ENCODE data around the gene PRDM10.

DNA sequence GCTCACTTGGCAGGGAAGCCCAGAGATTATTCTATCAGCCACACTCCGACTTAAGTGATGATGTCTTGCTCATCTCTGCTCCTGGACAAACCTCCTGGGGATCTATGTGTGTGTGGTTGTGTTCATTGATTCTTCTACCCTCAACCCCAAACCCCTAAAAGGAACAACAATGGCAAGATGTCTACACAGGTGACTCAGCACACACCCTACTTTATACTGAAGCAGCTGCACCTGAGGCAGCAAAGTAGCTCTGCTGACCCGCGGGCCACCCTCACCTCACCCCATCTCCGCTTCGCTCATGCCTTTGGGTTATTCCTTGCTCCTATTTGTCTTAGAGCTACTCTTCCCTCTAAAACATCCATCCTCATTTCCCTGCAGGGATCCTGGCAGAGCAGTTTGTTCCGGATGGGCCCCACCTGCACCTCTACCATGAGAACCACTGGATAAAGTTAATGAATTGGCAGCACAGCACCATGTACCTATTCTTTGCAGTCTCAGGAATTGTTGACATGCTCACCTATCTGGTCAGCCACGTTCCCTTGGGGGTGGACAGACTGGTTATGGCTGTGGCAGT lies 148.3 kb downstream of the PRDM10 start:
- TF ChIP-seq, protein P1, sequence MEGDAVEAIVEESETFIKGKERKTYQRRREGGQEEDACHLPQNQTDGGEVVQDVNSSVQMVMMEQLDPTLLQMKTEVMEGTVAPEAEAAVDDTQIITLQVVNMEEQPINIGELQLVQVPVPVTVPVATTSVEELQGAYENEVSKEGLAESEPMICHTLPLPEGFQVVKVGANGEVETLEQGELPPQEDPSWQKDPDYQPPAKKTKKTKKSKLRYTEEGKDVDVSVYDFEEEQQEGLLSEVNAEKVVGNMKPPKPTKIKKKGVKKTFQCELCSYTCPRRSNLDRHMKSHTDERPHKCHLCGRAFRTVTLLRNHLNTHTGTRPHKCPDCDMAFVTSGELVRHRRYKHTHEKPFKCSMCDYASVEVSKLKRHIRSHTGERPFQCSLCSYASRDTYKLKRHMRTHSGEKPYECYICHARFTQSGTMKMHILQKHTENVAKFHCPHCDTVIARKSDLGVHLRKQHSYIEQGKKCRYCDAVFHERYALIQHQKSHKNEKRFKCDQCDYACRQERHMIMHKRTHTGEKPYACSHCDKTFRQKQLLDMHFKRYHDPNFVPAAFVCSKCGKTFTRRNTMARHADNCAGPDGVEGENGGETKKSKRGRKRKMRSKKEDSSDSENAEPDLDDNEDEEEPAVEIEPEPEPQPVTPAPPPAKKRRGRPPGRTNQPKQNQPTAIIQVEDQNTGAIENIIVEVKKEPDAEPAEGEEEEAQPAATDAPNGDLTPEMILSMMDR (IDR thresholded peaks at IDR 0.05; ENCODE audit: borderline replicate concordance, extremely low read depth, low read length, poor library complexity, severe bottlenecking) = no peak
- TF ChIP-seq EZH2 (IDR thresholded peaks at IDR 0.05; ENCODE audit: borderline replicate concordance, low read depth, low read length, severe bottlenecking) = no peak
